ENCODE measurements around the gene FBXO41.

GRCh38 chr2:73239776-73240175, 44.5 kb downstream of the FBXO41 start:
- TF ChIP-seq CTCF (IDR thresholded peaks at IDR 0.05; ENCODE audit: low read length) (no peak), EZH2phosphoT487 (IDR thresholded peaks at IDR 0.05; ENCODE audit: low read length) (no peak)

All from MM.1S (cell line).